H1 (cell line): ENCODE results near the gene CCDC197. TPM values are rescaled to one million over a fixed set of nuclear protein-coding genes. Genes with fewer than 3 reads are reported as not detected.

Experiments
- CTCF ChIA-PET: fragments of 300-600 bp; sonication (Branson Sonifier 250); formaldehyde crosslinking; loops from one replicate; lab custom pipeline; 2021; ENCODE audit not compliant: partially characterized antibody; lab: Charles Lee
- POLR2A ChIA-PET: fragments of 300-600 bp; sonication (Branson Sonifier 250); formaldehyde crosslinking; loops from one replicate; lab custom pipeline; 2021; ENCODE audit warnings: inconsistent platforms; ENCODE audit not compliant: partially characterized antibody; lab: Charles Lee
- DNase-seq, 2 experiments: peaks; one replicate each; pipeline versions ENCODE4 v3.0.0 to v3.0.0-alpha.2; 2010 to 2022; ENCODE audit warnings: low spot score in 2 of 2, low read depth in 1 of 2, mixed read lengths in 1 of 2
- FAIRE-seq: peaks from 2 replicates; lab custom pipeline; 2011; peaks lifted over from hg19 to GRCh38; lab: Jason Lieb, UNC
- H2AFZ ChIP-seq: 2 replicates; pipeline ENCODE4 v1.8.1; 2012; ENCODE audit warnings: low read length, inconsistent platforms
- H2AK5ac ChIP-seq: 2 replicates; pipeline ENCODE4 v1.6.1; 2013; ENCODE audit warnings: low read depth, low read length
- H2BK120ac ChIP-seq: replicated peaks from 2 replicates; pipeline ENCODE3; 2013; ENCODE audit warnings: low read depth, low read length, inconsistent platforms
- H2BK12ac ChIP-seq: 2 replicates; pipeline ENCODE4 v1.6.1; 2013; ENCODE audit warnings: low read depth, low read length
- H2BK15ac ChIP-seq: 2 replicates; pipeline ENCODE4 v1.6.1; 2013; ENCODE audit warnings: low read length
- H2BK20ac ChIP-seq: 2 replicates; pipeline ENCODE4 v1.6.1; 2013; ENCODE audit warnings: low read length
- H2BK5ac ChIP-seq: 2 replicates; pipeline ENCODE4 v1.6.1; 2013; ENCODE audit warnings: low read depth, low read length
- H3K14ac ChIP-seq: 2 replicates; pipeline ENCODE4 v1.6.1; 2013; ENCODE audit warnings: inconsistent platforms; ENCODE audit not compliant: insufficient read length
- H3K18ac ChIP-seq: 2 replicates; pipeline ENCODE4 v1.6.1; 2013; ENCODE audit warnings: low read length; ENCODE audit errors: extremely low read depth
- H3K23ac ChIP-seq: 2 replicates; pipeline ENCODE4 v1.6.1; 2013; ENCODE audit warnings: inconsistent platforms; ENCODE audit not compliant: insufficient read length
- H3K23me2 ChIP-seq: 2 replicates; pipeline ENCODE4 v1.6.1; 2013; ENCODE audit warnings: low read depth, low read length
- H3K27ac ChIP-seq: 2 replicates; pipeline ENCODE4 v1.6.1; 2011; ENCODE audit warnings: low read depth, low read length, inconsistent platforms
- H3K27me3 ChIP-seq, 4 experiments: replicated peaks in 1 of 4; 1 replicate in 1 of 4; 2 replicates in 3 of 4; pipeline versions ENCODE4 v1.6.1 to v1.8.1; 2011 to 2013; ENCODE audit warnings: low read length in 3 of 4, mild to moderate bottlenecking in 3 of 4, inconsistent platforms in 2 of 4, mixed read lengths in 2 of 4, moderate library complexity in 1 of 4; ENCODE audit not compliant: control insufficient read depth in 3 of 4, insufficient read depth in 3 of 4; ENCODE audit errors: extremely low read depth in 1 of 4
- H3K36me3 ChIP-seq, 4 experiments: 2 replicates each; pipeline versions ENCODE4 v1.6.1 to v1.8.1; 2011 to 2013; ENCODE audit warnings: mild to moderate bottlenecking in 4 of 4, low read length in 3 of 4, moderate library complexity in 2 of 4, control low read depth in 1 of 4, inconsistent platforms in 1 of 4; ENCODE audit not compliant: insufficient read depth in 4 of 4, control insufficient read depth in 2 of 4
- H3K4ac ChIP-seq: replicated peaks from 2 replicates; pipeline ENCODE3; 2013; ENCODE audit warnings: low read length, low read depth, mixed read lengths, inconsistent platforms; ENCODE audit not compliant: insufficient read length
- H3K4me1 ChIP-seq, 4 experiments: replicated peaks in 1 of 4; 1 replicate in 1 of 4; 2 replicates in 3 of 4; pipeline versions ENCODE4 v1.6.1 to v1.8.1; 2011 to 2013; ENCODE audit warnings: low read length in 3 of 4, inconsistent platforms in 2 of 4, mixed read lengths in 1 of 4; ENCODE audit not compliant: insufficient read depth in 4 of 4, control insufficient read depth in 3 of 4
- H3K4me2 ChIP-seq, 2 experiments: 2 replicates each; pipeline versions ENCODE4 v1.6.1 to v1.8.1; 2011 to 2013; ENCODE audit warnings: low read depth in 2 of 2, low read length in 2 of 2, control low read depth in 1 of 2, inconsistent platforms in 1 of 2, mild to moderate bottlenecking in 1 of 2; ENCODE audit not compliant: insufficient read depth in 1 of 2
- H3K4me3 ChIP-seq, 4 experiments: fragments of 200-600, 300-600 bp in 1 of 4; sonication (generic), shearing (Covaris generic), sonication (Bioruptor Twin) in 1 of 4; 2 replicates each; pipeline versions ENCODE4 v1.5.1 to v1.8.1; 2011 to 2016; ENCODE audit warnings: low read length in 4 of 4, low read depth in 3 of 4, control low read depth in 2 of 4, inconsistent platforms in 2 of 4, mild to moderate bottlenecking in 2 of 4, mixed read lengths in 1 of 4, moderate library complexity in 1 of 4; ENCODE audit not compliant: insufficient read depth in 2 of 4; ENCODE audit errors: extremely low read depth in 1 of 4
- H3K56ac ChIP-seq: replicated peaks from 2 replicates; pipeline ENCODE3; 2013; ENCODE audit warnings: low read depth, mild to moderate bottlenecking, mixed read lengths, low read length, inconsistent platforms; ENCODE audit not compliant: insufficient read length
- H3K79me1 ChIP-seq: 2 replicates; pipeline ENCODE4 v1.6.1; 2013; ENCODE audit warnings: low read depth, low read length, control low read depth
- H3K79me2 ChIP-seq, 2 experiments: 2 replicates each; pipeline versions ENCODE4 v1.6.1 to v1.8.1; 2012 to 2013; ENCODE audit warnings: low read length in 2 of 2, mild to moderate bottlenecking in 2 of 2, inconsistent platforms in 1 of 2; ENCODE audit not compliant: insufficient read depth in 2 of 2, control insufficient read depth in 1 of 2
- H3K9ac ChIP-seq, 4 experiments: replicated peaks in 1 of 4; 1 replicate in 1 of 4; 2 replicates in 3 of 4; pipeline versions ENCODE4 v1.6.1 to v1.8.1; 2011 to 2013; ENCODE audit warnings: low read depth in 3 of 4, low read length in 3 of 4, control low read depth in 2 of 4, mild to moderate bottlenecking in 2 of 4, moderate library complexity in 2 of 4, inconsistent platforms in 1 of 4; ENCODE audit errors: extremely low read depth in 1 of 4
- H3K9me3 ChIP-seq, 2 experiments: 2 replicates each; pipeline versions ENCODE4 v1.6.1 to v1.8.1; 2012 to 2013; ENCODE audit warnings: mild to moderate bottlenecking in 2 of 2, moderate library complexity in 2 of 2, control low read depth in 1 of 2, inconsistent platforms in 1 of 2, low read depth in 1 of 2, low read length in 1 of 2, mixed read lengths in 1 of 2; ENCODE audit not compliant: insufficient read depth in 2 of 2
- H4K20me1 ChIP-seq, 2 experiments: replicated peaks in 1 of 2; 2 replicates each; pipeline versions ENCODE3 to v1.8.1; 2011 to 2013; ENCODE audit warnings: inconsistent platforms in 2 of 2, low read length in 2 of 2, mild to moderate bottlenecking in 1 of 2; ENCODE audit not compliant: insufficient read depth in 2 of 2, control insufficient read depth in 1 of 2
- H4K5ac ChIP-seq: 2 replicates; pipeline ENCODE4 v1.6.1; 2013; ENCODE audit warnings: low read length, low read depth, mixed read lengths, inconsistent platforms; ENCODE audit not compliant: insufficient read length
- H4K8ac ChIP-seq: 2 replicates; pipeline ENCODE4 v1.8.0; 2013; ENCODE audit warnings: mild to moderate bottlenecking, moderate library complexity, low read length, inconsistent platforms; ENCODE audit not compliant: insufficient read depth; ENCODE audit errors: extremely low read depth
- H4K91ac ChIP-seq: replicated peaks from 2 replicates; pipeline ENCODE3; 2013; ENCODE audit warnings: low read length, mixed read lengths, inconsistent platforms; ENCODE audit not compliant: insufficient read length
- ASH2L ChIP-seq: fragments of 200-600, 300-600 bp; sonication (generic); IDR thresholded peaks from one replicate; pipeline ENCODE4 v1.7.1; 2017; ENCODE audit warnings: low read length
- CHD1 ChIP-seq: IDR thresholded peaks from 2 replicates; pipeline ENCODE4 v1.6.1; 2012; ENCODE audit warnings: low read depth, low read length, improper control_type of control experiment
- CREB1 ChIP-seq: IDR thresholded peaks from 2 replicates; pipeline ENCODE4 v1.6.1; 2012; ENCODE audit warnings: inconsistent platforms
- CTCF ChIP-seq, 3 experiments: IDR thresholded peaks; 1 replicate in 2 of 3; 2 replicates in 1 of 3; pipeline versions ENCODE4 v1.5.1 to v1.6.1; 2011; ENCODE audit warnings: low read length in 3 of 3, mild to moderate bottlenecking in 3 of 3, inconsistent platforms in 2 of 3, low read depth in 1 of 3, moderate library complexity in 1 of 3; ENCODE audit not compliant: insufficient read depth in 1 of 3; ENCODE audit errors: control extremely low read depth in 1 of 3
- E2F6 ChIP-seq: IDR thresholded peaks from 2 replicates; pipeline ENCODE4 v1.6.1; 2012; ENCODE audit warnings: inconsistent platforms
- NRF1 ChIP-seq: IDR thresholded peaks from 2 replicates; pipeline ENCODE4 v1.6.1; 2011; ENCODE audit warnings: mild to moderate bottlenecking, low read depth, low read length, improper control_type of control experiment
- RBBP5 ChIP-seq: IDR thresholded peaks from 2 replicates; pipeline ENCODE4 v1.7.1; 2012; ENCODE audit warnings: low read depth, mild to moderate bottlenecking, inconsistent platforms, low read length, moderate library complexity, borderline replicate concordance
- SIRT6 ChIP-seq: IDR thresholded peaks from one replicate; pipeline ENCODE4 v1.7.1; 2012; ENCODE audit warnings: low read length, inconsistent platforms
- ZNF274 ChIP-seq: IDR thresholded peaks from 2 replicates; pipeline ENCODE4 v1.7.0; 2012; ENCODE audit warnings: low read length, borderline replicate concordance; ENCODE audit errors: extremely low read depth
- WGBS, 2 experiments: shearing (Covaris generic) in 1 of 2; methylation state at CpG; one replicate each; pipeline versions ENCODE4 v1.1.6 to v1.1.7; 2013 to 2015; ENCODE audit warnings: low lambda C conversion rate in 2 of 2, mixed read lengths in 2 of 2, inconsistent platforms in 1 of 2, low coverage in 1 of 2, missing lambda C conversion rate in 1 of 2; ENCODE audit not compliant: insufficient replicate concordance in 2 of 2, insufficient coverage in 1 of 2, insufficient read length in 1 of 2; ENCODE audit errors: extremely low coverage in 1 of 2, missing lambda C conversion rate in 1 of 2; 5-methylcytosine and 5-hydroxymethylcytosine counted together
- polyA plus RNA-seq, 7 experiments: library from polyadenylated mRNA; depleted of rRNA in 3 of 7; stranded (reverse) in 5 of 7; unstranded in 2 of 7; fragments of >200 nt in 5 of 7; fragments of 200-250 nt in 2 of 7; gene quantifications; 1 replicate in 5 of 7; 2 replicates in 1 of 7; 4 replicates in 1 of 7; pipeline versions ENCODE4 v1.2.1 to v1.2.3, GENCODE V29; 2011 to 2013; ENCODE audit warnings: missing spikeins in 2 of 7, mixed read lengths in 2 of 7
- total RNA-seq: library from RNA; stranded (reverse); fragmentation: NEBNext Ultra II Directional; extraction: Animal tissue kit (Norgen Biotek cat#: 25700); gene quantifications from 2 replicates; pipeline ENCODE4 v1.2.1, GENCODE V29; 2021

Gene CCDC197
- total and polyA plus RNA-seq, 2 of the 8 experiments (the other 6 are each of a cell fraction or from before 2014, with no cell fraction given), result not detected

GRCh38 chr14:94044476-94045091, 47.5 kb downstream of the CCDC197 start:
- peaks cover 12 to 50% (median 22%) of the 10 kb centered on the region in 4 experiments; a peak in 6 of 8 replicates for H3K36me3 ChIP-seq
- H2BK5ac ChIP-seq, result no peak overlapping the region
- no peaks in the 10 kb centered on the region for H3K79me1 ChIP-seq
- no peak overlapping the region for H2BK12ac ChIP-seq
- H3K9me3 ChIP-seq, result no peaks in the 10 kb centered on the region
- no peak overlapping the region for H2BK20ac ChIP-seq
- no peak overlapping the region for H3K23ac ChIP-seq
- H2BK120ac ChIP-seq, result no peak overlapping the region
- H3K14ac ChIP-seq, result no peak overlapping the region
- DNase-seq (no peak), FAIRE-seq (no peak)
- CTCF ChIA-PET, result interaction anchor here (0.6 to 0.8 kb wide), 2 partner anchors 20 to 89 kb away, joined by 3 read pairs; no protein-coding TSS in a partner anchor
- no peaks in the 10 kb centered on the region for H3K79me2 ChIP-seq
- no peak overlapping the region for H3K4me2 ChIP-seq
- H3K4me1 ChIP-seq, result no peaks in the 10 kb centered on the region
- H3K23me2 ChIP-seq, result no peaks in the 10 kb centered on the region
- H3K9ac ChIP-seq, result no peak overlapping the region
- H2BK15ac ChIP-seq, result no peak overlapping the region
- no peak overlapping the region for H3K4me3 ChIP-seq
- TF ChIP-seq CHD1 (no peak), CTCF (IDR thresholded peaks at IDR 0.05; ENCODE audit: control extremely low read depth in 1 of 3, insufficient read depth in 1 of 3, low read depth in 1 of 3, low read length in 3 of 3) (no peak), CREB1 (no peak), SIRT6 (no peak), E2F6 (no peak), RBBP5 (no peak), NRF1 (no peak), ASH2L (no peak), ZNF274 (no peak)
- WGBS, 2 experiments, result 92% methylated on average over 20 of the region's 20 CpGs; no CpG with 5 or more reads in 1 of the 2 experiments
- H3K56ac ChIP-seq, result no peak overlapping the region
- POLR2A ChIA-PET, result no interaction called here
- H4K91ac ChIP-seq, result no peak overlapping the region
- H4K8ac ChIP-seq, result no peak overlapping the region
- no peak overlapping the region for H3K4ac ChIP-seq
- no peak overlapping the region for H2AK5ac ChIP-seq
- no peak overlapping the region for H3K27ac ChIP-seq
- H4K5ac ChIP-seq, result no peak overlapping the region
- no peak overlapping the region for H3K18ac ChIP-seq
- H2AFZ ChIP-seq, result no peak overlapping the region
- no peaks in the 10 kb centered on the region for H3K27me3 ChIP-seq
- H4K20me1 ChIP-seq, result peaks cover 0 to 8% of the 10 kb centered on the region in 2 experiments
